Measurements from ENCODE around the gene MCC.

MCC gene

DNA sequence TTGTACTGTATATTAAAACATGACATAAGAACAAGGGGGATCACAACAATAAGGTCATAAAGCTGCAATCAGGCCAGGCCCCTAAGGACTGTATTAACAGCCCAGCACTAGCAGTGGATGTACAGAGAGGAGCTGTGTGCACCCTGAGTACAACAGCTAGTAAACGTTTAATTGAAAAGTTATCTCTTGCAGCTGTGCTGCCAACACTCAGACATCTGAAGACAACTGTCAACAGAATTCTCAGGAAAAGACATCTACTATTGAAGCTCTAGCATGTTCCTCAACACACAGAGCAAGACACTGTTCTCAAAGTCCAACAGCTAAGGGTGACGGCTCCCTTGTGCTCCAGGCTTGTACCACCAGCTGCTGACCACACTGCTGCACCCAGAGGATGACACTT lies 312.1 kb downstream of the MCC start:
- ATAC-seq = no peak
- TF ChIP-seq ZFP3 (CRISPR knock-in tag; IDR thresholded peaks at IDR 0.05) = no peak
- TF ChIP-seq ZNF70 (CRISPR knock-in tag; IDR thresholded peaks at IDR 0.05) = no peak
- no peak for TF ChIP-seq SNAI2 (CRISPR knock-in tag; IDR thresholded peaks at IDR 0.05)
- TF ChIP-seq TCF4 (CRISPR knock-in tag; IDR thresholded peaks at IDR 0.05; ENCODE audit: borderline replicate concordance) = no peak
- no peak for TF ChIP-seq CSRNP3 (CRISPR knock-in tag; IDR thresholded peaks at IDR 0.05)
- no peak for TF ChIP-seq ESRRG (CRISPR knock-in tag; IDR thresholded peaks at IDR 0.05)
- no peak for TF ChIP-seq GLIS3 (CRISPR knock-in tag; IDR thresholded peaks at IDR 0.05)
- TF ChIP-seq BACH2 (CRISPR knock-in tag; IDR thresholded peaks at IDR 0.05; ENCODE audit: borderline replicate concordance) = no peak
- TF ChIP-seq PATZ1 (CRISPR knock-in tag; IDR thresholded peaks at IDR 0.05; ENCODE audit: borderline replicate concordance) = no peak
- no peak for TF ChIP-seq CSDC2 (CRISPR knock-in tag; IDR thresholded peaks at IDR 0.05)
- no peak for TF ChIP-seq ZC3H10 (CRISPR knock-in tag; IDR thresholded peaks at IDR 0.05)
- no peak for TF ChIP-seq OSR1 (CRISPR knock-in tag; IDR thresholded peaks at IDR 0.05)

- no peak for ATAC-seq
- TF ChIP-seq PATZ1 (CRISPR knock-in tag; IDR thresholded peaks at IDR 0.05; ENCODE audit: borderline replicate concordance) = no peak
- TF ChIP-seq ZNF8 (CRISPR knock-in tag; IDR thresholded peaks at IDR 0.05) = peak; percentile 86
- TF ChIP-seq CSDC2 (CRISPR knock-in tag; IDR thresholded peaks at IDR 0.05) = no peak
- no peak for TF ChIP-seq ZNF70 (CRISPR knock-in tag; IDR thresholded peaks at IDR 0.05)
- no peak for TF ChIP-seq SNAI2 (CRISPR knock-in tag; IDR thresholded peaks at IDR 0.05)
Observed at GRCh38 chr5:113172231-113172826, 315.9 kb downstream of the MCC start.

DNA sequence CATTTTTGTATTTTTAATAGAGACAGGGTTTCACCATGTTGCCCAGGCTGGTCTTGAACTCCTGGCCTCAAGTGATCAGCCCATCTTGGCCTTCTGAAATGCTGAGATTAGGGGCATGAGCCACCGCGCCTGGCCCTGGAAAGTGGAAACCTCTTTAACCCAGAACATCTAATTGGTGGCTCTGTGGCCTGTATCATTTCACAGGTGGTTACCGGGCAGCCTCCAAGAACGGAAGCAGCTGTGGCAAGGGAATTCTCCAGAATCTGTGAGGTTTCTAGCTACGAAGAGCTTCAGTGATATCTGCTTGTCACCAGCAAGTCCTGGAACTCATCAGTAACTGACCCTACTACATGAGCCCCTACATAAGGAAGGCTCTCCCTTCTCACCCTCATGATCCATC lies 316.7 kb downstream of the MCC start:
- no peak for TF ChIP-seq PPARA (CRISPR knock-in tag; IDR thresholded peaks at IDR 0.05; ENCODE audit: borderline replicate concordance)
- TF ChIP-seq ZNF565 (CRISPR knock-in tag; conservative IDR thresholded peaks at IDR 0.05; ENCODE audit: low read depth) = no peak
- TF ChIP-seq TSHZ2 (CRISPR knock-in tag; IDR thresholded peaks at IDR 0.05) = no peak
- TF ChIP-seq CSRNP3 (CRISPR knock-in tag; IDR thresholded peaks at IDR 0.05) = no peak
- TF ChIP-seq ZFP30 (CRISPR knock-in tag; IDR thresholded peaks at IDR 0.05) = no peak
- TF ChIP-seq ZNF70 (CRISPR knock-in tag; IDR thresholded peaks at IDR 0.05) = no peak
- TF ChIP-seq, protein P1, sequence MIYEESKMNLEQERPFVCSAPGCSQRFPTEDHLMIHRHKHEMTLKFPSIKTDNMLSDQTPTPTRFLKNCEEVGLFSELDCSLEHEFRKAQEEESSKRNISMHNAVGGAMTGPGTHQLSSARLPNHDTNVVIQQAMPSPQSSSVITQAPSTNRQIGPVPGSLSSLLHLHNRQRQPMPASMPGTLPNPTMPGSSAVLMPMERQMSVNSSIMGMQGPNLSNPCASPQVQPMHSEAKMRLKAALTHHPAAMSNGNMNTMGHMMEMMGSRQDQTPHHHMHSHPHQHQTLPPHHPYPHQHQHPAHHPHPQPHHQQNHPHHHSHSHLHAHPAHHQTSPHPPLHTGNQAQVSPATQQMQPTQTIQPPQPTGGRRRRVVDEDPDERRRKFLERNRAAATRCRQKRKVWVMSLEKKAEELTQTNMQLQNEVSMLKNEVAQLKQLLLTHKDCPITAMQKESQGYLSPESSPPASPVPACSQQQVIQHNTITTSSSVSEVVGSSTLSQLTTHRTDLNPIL (CRISPR knock-in tag; IDR thresholded peaks at IDR 0.05; ENCODE audit: low read depth) = no peak
- TF ChIP-seq OSR1 (CRISPR knock-in tag; IDR thresholded peaks at IDR 0.05) = no peak
- no peak for TF ChIP-seq ARNTL (CRISPR knock-in tag; IDR thresholded peaks at IDR 0.05; ENCODE audit: borderline replicate concordance, low read depth)
- no peak for TF ChIP-seq PATZ1 (CRISPR knock-in tag; IDR thresholded peaks at IDR 0.05; ENCODE audit: borderline replicate concordance)
- TF ChIP-seq, protein P2, sequence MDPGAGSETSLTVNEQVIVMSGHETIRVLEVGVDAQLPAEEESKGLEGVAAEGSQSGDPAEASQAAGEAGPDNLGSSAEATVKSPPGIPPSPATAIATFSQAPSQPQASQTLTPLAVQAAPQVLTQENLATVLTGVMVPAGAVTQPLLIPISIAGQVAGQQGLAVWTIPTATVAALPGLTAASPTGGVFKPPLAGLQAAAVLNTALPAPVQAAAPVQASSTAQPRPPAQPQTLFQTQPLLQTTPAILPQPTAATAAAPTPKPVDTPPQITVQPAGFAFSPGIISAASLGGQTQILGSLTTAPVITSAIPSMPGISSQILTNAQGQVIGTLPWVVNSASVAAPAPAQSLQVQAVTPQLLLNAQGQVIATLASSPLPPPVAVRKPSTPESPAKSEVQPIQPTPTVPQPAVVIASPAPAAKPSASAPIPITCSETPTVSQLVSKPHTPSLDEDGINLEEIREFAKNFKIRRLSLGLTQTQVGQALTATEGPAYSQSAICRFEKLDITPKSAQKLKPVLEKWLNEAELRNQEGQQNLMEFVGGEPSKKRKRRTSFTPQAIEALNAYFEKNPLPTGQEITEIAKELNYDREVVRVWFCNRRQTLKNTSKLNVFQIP (CRISPR knock-in tag; IDR thresholded peaks at IDR 0.05; ENCODE audit: borderline replicate concordance, low read depth) = no peak
- ATAC-seq = no peak
